Type B pancreatic cell (in vitro differentiated cells): ENCODE measurements around the gene TGFBI. TPM values are rescaled to one million over a fixed set of nuclear protein-coding genes. Genes with fewer than 3 reads are reported as not detected.

Experiments used
- DNase-seq: peaks from one replicate; pipeline ENCODE4 v3.0.0; 2021; ENCODE audit warnings: mixed read lengths; ENCODE audit not compliant: unreplicated experiment; ENCODE audit errors: extremely low spot score
- H3K27ac Mint-ChIP-seq: 2 replicates; pipeline ENCODE4 v1.8.0; 2021; ENCODE audit warnings: mild to moderate bottlenecking, mixed read lengths
- H3K27me3 Mint-ChIP-seq: 2 replicates; pipeline ENCODE4 v1.8.0; 2021; ENCODE audit warnings: mixed read lengths
- H3K36me3 Mint-ChIP-seq: 2 replicates; pipeline ENCODE4 v1.8.0; 2021; ENCODE audit warnings: mixed read lengths
- H3K4me1 Mint-ChIP-seq: one replicate; pipeline ENCODE4 v1.8.0; 2021; ENCODE audit warnings: mixed read lengths; ENCODE audit not compliant: unreplicated experiment
- H3K4me3 Mint-ChIP-seq: 2 replicates; pipeline ENCODE4 v1.8.0; 2021; ENCODE audit warnings: mild to moderate bottlenecking, mixed read lengths
- H3K9me3 Mint-ChIP-seq: 2 replicates; pipeline ENCODE4 v1.8.0; 2021; ENCODE audit warnings: mixed read lengths
- CTCF ChIP-seq: fragments of 200-600 bp; sonication (generic); conservative IDR thresholded peaks from 2 replicates; pipeline ENCODE4 v1.5.0; 2021; ENCODE audit warnings: antibody characterized with exemption, mild to moderate bottlenecking
- total RNA-seq: library from RNA; stranded (reverse); gene quantifications from 2 replicates; pipeline ENCODE4 v1.2.1, GENCODE V29; 2021; ENCODE audit warnings: low replicate concordance

TGFBI gene
- total RNA-seq, 1 donor from 2014 or later, result 302 TPM

- Mint-ChIP-seq H3K4me1 (peaks cover 40% of the 10 kb centered on the region), H3K27ac (no peak overlapping the region), H3K4me3 (no peak overlapping the region), H3K27me3 (peaks cover 56% of the 10 kb centered on the region), H3K36me3 (peaks cover 28% of the 10 kb centered on the region), H3K9me3 (no peaks in the 10 kb centered on the region)
- no peak for DNase-seq
- TF ChIP-seq CTCF, result no peak
These were observed 4.4 kb downstream of the TGFBI start for GRCh38 chr5:136033234-136033633.

GRCh38 chr5:136033848-136034247, 5.1 kb downstream of the TGFBI start:
- Mint-ChIP-seq H3K4me3 (no peak overlapping the region), H3K9me3 (no peaks in the 10 kb centered on the region), H3K27me3 (peaks cover 56% of the 10 kb centered on the region), H3K36me3 (peaks cover 28% of the 10 kb centered on the region), H3K4me1 (peaks cover 40% of the 10 kb centered on the region), H3K27ac (peak overlapping the region; percentile 28)
- no peak for DNase-seq
- TF ChIP-seq CTCF, result no peak

- Mint-ChIP-seq H3K4me3 (no peak overlapping the region), H3K27ac (no peak overlapping the region), H3K9me3 (no peaks in the 10 kb centered on the region), H3K27me3 (peaks cover 52% of the 10 kb centered on the region), H3K4me1 (peaks cover 40% of the 10 kb centered on the region), H3K36me3 (peaks cover 28% of the 10 kb centered on the region)
- TF ChIP-seq CTCF, result no peak
- DNase-seq, result no peak
These were observed 5.7 kb downstream of the TGFBI start for GRCh38 chr5:136034492-136034891.

- peaks cover 30% of the 10 kb centered on the region for H3K36me3 Mint-ChIP-seq
These were observed 6.2 kb downstream of the TGFBI start for GRCh38 chr5:136034984-136035383.

GRCh38 chr5:136035837-136036236, 7.0 kb downstream of the TGFBI start:
- no peak for TF ChIP-seq CTCF
- Mint-ChIP-seq H3K36me3 (peaks cover 34% of the 10 kb centered on the region), H3K4me1 (peaks cover 37% of the 10 kb centered on the region), H3K4me3 (no peak overlapping the region), H3K9me3 (no peaks in the 10 kb centered on the region), H3K27ac (no peak overlapping the region), H3K27me3 (peaks cover 52% of the 10 kb centered on the region)
- DNase-seq, result no peak

More at GRCh38 chr5:136034984-136035383, 6.2 kb downstream of the TGFBI start:
- TF ChIP-seq CTCF, result no peak
- no peak overlapping the region for H3K4me3 Mint-ChIP-seq
- no peak for DNase-seq
- no peak overlapping the region for H3K27ac Mint-ChIP-seq
- peaks cover 52% of the 10 kb centered on the region for H3K27me3 Mint-ChIP-seq
- peaks cover 41% of the 10 kb centered on the region for H3K4me1 Mint-ChIP-seq
- H3K9me3 Mint-ChIP-seq, result no peaks in the 10 kb centered on the region
